Spleen (tissue), 7 donors: ENCODE data around the gene ASZ1.

Source experiments
- POLR2A ChIP-seq, 3 donors: fragments of 450-650 bp; IDR thresholded peaks; one replicate each; pipeline ENCODE4 v1.5.1; 2017; ENCODE audit warnings: antibody characterized with exemption in 3 of 3, mild to moderate bottlenecking in 1 of 3
- TF ChIP-seq, protein P1 (sequence below), 11 experiments: fragments of 200-600 bp in 7 of 11; fragments of 450-650 bp in 4 of 11; sonication (generic) in 4 of 11; IDR thresholded peaks in 8 of 11; conservative IDR thresholded peaks in 3 of 11; 1 replicate in 7 of 11; 2 replicates in 4 of 11; pipeline versions ENCODE4 v1.4.0 to v1.8.0; 2016 to 2021; ENCODE audit warnings: antibody characterized with exemption in 11 of 11, inconsistent platforms in 4 of 11, mild to moderate bottlenecking in 1 of 11
- donor health status: DM: no; HTN: no; CAD: no; lungs with moderate emphysema.
- donor health status: DM: no; HTN: no; CAD: no.
- donor health status: DM: no; HTN: no; CAD: no.

DNA sequence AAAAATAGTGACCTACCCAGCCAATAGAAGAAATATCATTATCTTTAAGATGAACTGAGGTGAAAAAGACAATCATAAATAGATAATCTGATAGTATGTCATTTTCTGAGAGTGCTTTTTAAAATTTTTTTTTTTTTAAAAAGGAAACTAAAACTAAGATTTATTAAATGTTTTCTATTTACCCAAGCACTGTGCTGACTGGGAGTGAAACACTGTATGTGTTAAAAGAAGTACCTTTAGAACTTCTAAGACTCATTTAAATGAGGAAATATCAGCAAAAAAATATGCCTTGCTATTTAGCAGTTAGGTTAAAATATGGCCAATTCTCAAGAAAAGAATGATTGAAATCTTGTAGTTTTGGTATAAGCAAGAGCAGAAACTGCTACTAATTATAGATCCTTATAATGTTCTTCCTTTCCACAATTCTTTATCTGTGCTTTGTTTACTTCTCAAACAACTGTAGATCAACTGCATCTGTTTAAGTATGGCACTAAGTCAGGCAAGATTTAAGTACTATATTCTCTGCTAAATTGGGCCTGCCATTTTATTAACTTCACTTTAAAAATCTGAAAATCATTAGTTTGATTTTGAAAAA is 64.9 kb downstream of the ASZ1 start:
- TF ChIP-seq POLR2A (IDR thresholded peaks at IDR 0.05): no peak
- TF ChIP-seq, protein P1, sequence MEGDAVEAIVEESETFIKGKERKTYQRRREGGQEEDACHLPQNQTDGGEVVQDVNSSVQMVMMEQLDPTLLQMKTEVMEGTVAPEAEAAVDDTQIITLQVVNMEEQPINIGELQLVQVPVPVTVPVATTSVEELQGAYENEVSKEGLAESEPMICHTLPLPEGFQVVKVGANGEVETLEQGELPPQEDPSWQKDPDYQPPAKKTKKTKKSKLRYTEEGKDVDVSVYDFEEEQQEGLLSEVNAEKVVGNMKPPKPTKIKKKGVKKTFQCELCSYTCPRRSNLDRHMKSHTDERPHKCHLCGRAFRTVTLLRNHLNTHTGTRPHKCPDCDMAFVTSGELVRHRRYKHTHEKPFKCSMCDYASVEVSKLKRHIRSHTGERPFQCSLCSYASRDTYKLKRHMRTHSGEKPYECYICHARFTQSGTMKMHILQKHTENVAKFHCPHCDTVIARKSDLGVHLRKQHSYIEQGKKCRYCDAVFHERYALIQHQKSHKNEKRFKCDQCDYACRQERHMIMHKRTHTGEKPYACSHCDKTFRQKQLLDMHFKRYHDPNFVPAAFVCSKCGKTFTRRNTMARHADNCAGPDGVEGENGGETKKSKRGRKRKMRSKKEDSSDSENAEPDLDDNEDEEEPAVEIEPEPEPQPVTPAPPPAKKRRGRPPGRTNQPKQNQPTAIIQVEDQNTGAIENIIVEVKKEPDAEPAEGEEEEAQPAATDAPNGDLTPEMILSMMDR (IDR thresholded peaks at IDR 0.05 in 8 of 11, conservative IDR thresholded peaks at IDR 0.05 in 3 of 11): no peak
